A549 (cell line): Measurements from ENCODE around the gene TMEM219. TPM values are rescaled to one million over a fixed set of nuclear protein-coding genes. Genes with fewer than 3 reads are reported as not detected.

Experiments
- CEBPB ChIP-seq, 2 experiments: fragments of >200 bp in 1 of 2; sonication (Bioruptor Twin) in 1 of 2; formaldehyde crosslinking in 1 of 2; IDR thresholded peaks; 2 replicates each; pipeline ENCODE4 v1.6.1; 2012 to 2016
- CHD2 ChIP-seq: fragments of 150-350 bp; IDR thresholded peaks from 2 replicates; pipeline ENCODE4 v1.6.1; 2014; ENCODE audit warnings: low read length; ENCODE audit not compliant: partially characterized antibody
- CHD4 ChIP-seq: fragments of 200-600 bp; sonication (generic); IDR thresholded peaks from 2 replicates; pipeline ENCODE4 v1.6.1; 2016; ENCODE audit warnings: antibody characterized with exemption, mild to moderate bottlenecking, borderline replicate concordance
- CTCF ChIP-seq: fragments of >200 bp; sonication (Bioruptor Twin); formaldehyde crosslinking; IDR thresholded peaks from 3 replicates; pipeline ENCODE4 v1.5.1; 2016
- ELK1 ChIP-seq: fragments of 150-350 bp; IDR thresholded peaks from 2 replicates; pipeline ENCODE4 v1.6.1; 2014; ENCODE audit warnings: low read depth, mild to moderate bottlenecking, low read length
- ESRRA ChIP-seq: fragments of 150-350 bp; IDR thresholded peaks from 2 replicates; pipeline ENCODE4 v1.6.1; 2014; ENCODE audit warnings: mild to moderate bottlenecking, low read length, borderline replicate concordance
- FOSB ChIP-seq: fragments of 250-450 bp; sonication (Bioruptor Pico); IDR thresholded peaks from 2 replicates; pipeline ENCODE4 v1.5.0; 2020; ENCODE audit warnings: mild to moderate bottlenecking, moderate library complexity
- HES2 ChIP-seq: fragments of >200 bp; sonication (Bioruptor Twin); formaldehyde crosslinking; IDR thresholded peaks from 2 replicates; pipeline ENCODE4 v1.6.1; 2016
- HMGXB4 ChIP-seq: fragments of 250-450 bp; sonication (Bioruptor Pico); IDR thresholded peaks from 2 replicates; pipeline ENCODE4 v1.5.0; 2021; ENCODE audit warnings: mild to moderate bottlenecking, moderate library complexity, borderline replicate concordance
- HOXA7 ChIP-seq: fragments of 250-450 bp; sonication (Bioruptor Pico); IDR thresholded peaks from 2 replicates; pipeline ENCODE4 v1.5.0; 2020; ENCODE audit warnings: mild to moderate bottlenecking, moderate library complexity
- HOXB13 ChIP-seq: fragments of 250-450 bp; sonication (Bioruptor Pico); IDR thresholded peaks from 2 replicates; pipeline ENCODE4 v1.5.0; 2020; ENCODE audit warnings: low read depth, mild to moderate bottlenecking, moderate library complexity
- JUN ChIP-seq, 2 experiments: fragments of >200 bp; sonication (Bioruptor Twin); formaldehyde crosslinking; IDR thresholded peaks; 2 replicates in 1 of 2; 3 replicates in 1 of 2; pipeline ENCODE4 v1.6.1; 2016 to 2017
- MYC ChIP-seq: IDR thresholded peaks from 2 replicates; pipeline ENCODE4 v1.6.1; 2012; ENCODE audit warnings: mild to moderate bottlenecking, inconsistent platforms, low read length, improper control_type of control experiment, borderline replicate concordance
- NR3C1 ChIP-seq: fragments of >200 bp; sonication (Bioruptor Twin); formaldehyde crosslinking; IDR thresholded peaks from 3 replicates; pipeline ENCODE4 v1.6.1; 2017
- RCOR1 ChIP-seq: fragments of 150-350 bp; IDR thresholded peaks from 2 replicates; pipeline ENCODE4 v1.6.1; 2014; ENCODE audit warnings: antibody characterized with exemption, low read length, low read depth
- REST ChIP-seq: fragments of 200-600 bp; sonication (generic); IDR thresholded peaks from 2 replicates; pipeline ENCODE4 v1.6.1; 2016; ENCODE audit warnings: antibody characterized with exemption, mild to moderate bottlenecking, moderate library complexity
- RFX5 ChIP-seq: fragments of 450-650 bp; IDR thresholded peaks from 2 replicates; pipeline ENCODE4 v1.7.1; 2014; ENCODE audit warnings: antibody characterized with exemption, mild to moderate bottlenecking, moderate library complexity
- TP53 ChIP-seq: fragments of 250-450 bp; sonication (Bioruptor Pico); IDR thresholded peaks from 2 replicates; pipeline ENCODE4 v1.5.0; 2021; ENCODE audit warnings: mild to moderate bottlenecking, moderate library complexity
- ZSCAN20 ChIP-seq: fragments of 250-450 bp; sonication (Bioruptor Pico); IDR thresholded peaks from 2 replicates; pipeline ENCODE4 v1.8.0; 2022; ENCODE audit warnings: mild to moderate bottlenecking, moderate library complexity
- polyA plus RNA-seq, 4 experiments: library from polyadenylated mRNA; depleted of rRNA in 3 of 4; stranded (reverse); fragments of >200 nt; fragmentation: RNase III in 1 of 4; extraction: RNeasy Plus Mini Kit Qiagen cat#74134 plus additional on column Dnase treatment in 1 of 4; gene quantifications; 2 replicates in 3 of 4; 3 replicates in 1 of 4; pipeline ENCODE4 v1.2.3, GENCODE V29; 2011 to 2017

TMEM219 gene
- polyA plus RNA-seq, 2 of the 4 experiments (the other 2 are of a cell fraction) = 65.1 to 74.4 TPM

GRCh38 chr16:29943846-29944799 is 17.8 kb upstream of the TMEM219 start (continued):
- TF ChIP-seq ESRRA = no peak
- no peak for TF ChIP-seq HOXA7 (CRISPR knock-in tag)
- TF ChIP-seq CHD4 = no peak
- TF ChIP-seq REST = no peak
- TF ChIP-seq CHD2 = no peak
- TF ChIP-seq HMGXB4 = no peak
- no peak for TF ChIP-seq HES2
- TF ChIP-seq JUN (IDR thresholded peaks at IDR 0.05) = peak; percentile 86 to 87
- TF ChIP-seq MYC = no peak
- TF ChIP-seq ELK1 = no peak
- no peak for TF ChIP-seq HOXB13
- TF ChIP-seq ZSCAN20 (CRISPR knock-in tag) = no peak
- no peak for TF ChIP-seq RFX5
- no peak for TF ChIP-seq RCOR1
- no peak for TF ChIP-seq NR3C1
- TF ChIP-seq TP53 (CRISPR knock-in tag) = no peak
- peak in 1 of 2 experiments; percentile 39; a peak in 1 of 4 replicates for TF ChIP-seq CEBPB (IDR thresholded peaks at IDR 0.05)
- TF ChIP-seq CTCF = peak; percentile 64
- TF ChIP-seq FOSB (CRISPR knock-in tag) = no peak
